ENCODE data around the gene CREG1.

- TF ChIP-seq CTCF (conservative IDR thresholded peaks at IDR 0.05; ENCODE audit: low read length) (no peak), EZH2phosphoT487 (IDR thresholded peaks at IDR 0.05; ENCODE audit: borderline replicate concordance, low read depth, low read length) (no peak)
Measured at GRCh38 chr1:167522246-167522645, 31.3 kb downstream of the CREG1 start.
